Measurements from ENCODE around the gene NACC1.

The NACC1 gene

GRCh38 chr19:13150187-13150930 lies 32.3 kb downstream of the NACC1 start, which contains the start of the genes IER2 and STX10 (continued):
- TF ChIP-seq SCRT1 (tag by site-specific recombination; IDR thresholded peaks at IDR 0.05; ENCODE audit: borderline replicate concordance) (no peak), GLIS1 (tag by site-specific recombination; IDR thresholded peaks at IDR 0.05) (peak; percentile 33), ZNF529 (tag by site-specific recombination; IDR thresholded peaks at IDR 0.05; ENCODE audit: insufficient replicate concordance) (no peak), ZNF76 (tag by site-specific recombination; IDR thresholded peaks at IDR 0.05; ENCODE audit: borderline replicate concordance, low read depth) (peak; percentile 84), ZFP41 (tag by site-specific recombination; IDR thresholded peaks at IDR 0.05; ENCODE audit: borderline replicate concordance) (no peak), SP2 (tag by site-specific recombination; IDR thresholded peaks at IDR 0.05) (peak; percentile 97), ZNF654 (tag by site-specific recombination; IDR thresholded peaks at IDR 0.05; ENCODE audit: low read depth) (peak; percentile 3; the same call in 1 of the 2 replicates), OSR2 (tag by site-specific recombination; IDR thresholded peaks at IDR 0.05) (no peak), ZNF366 (tag by site-specific recombination; conservative IDR thresholded peaks at IDR 0.05) (no peak), ZNF426 (tag by site-specific recombination; IDR thresholded peaks at IDR 0.05) (no peak), ZFP3 (tag by site-specific recombination; IDR thresholded peaks at IDR 0.05; ENCODE audit: low read depth) (no peak), ZNF560 (tag by site-specific recombination; IDR thresholded peaks at IDR 0.05; ENCODE audit: borderline replicate concordance) (no peak), ZNF37A (tag by site-specific recombination; IDR thresholded peaks at IDR 0.05) (no peak), SP3 (tag by site-specific recombination; IDR thresholded peaks at IDR 0.05) (peak; percentile 97), ZNF776 (tag by site-specific recombination; IDR thresholded peaks at IDR 0.05; ENCODE audit: borderline replicate concordance) (no peak), ZNF768 (tag by site-specific recombination; IDR thresholded peaks at IDR 0.05) (no peak), GLIS2 (tag by site-specific recombination; IDR thresholded peaks at IDR 0.05) (no peak; the same call in 1 of the 2 replicates), ZNF335 (tag by site-specific recombination; conservative IDR thresholded peaks at IDR 0.05) (peak; percentile 87), ZNF132 (tag by site-specific recombination; IDR thresholded peaks at IDR 0.05; ENCODE audit: borderline replicate concordance) (no peak), PRDM1 (tag by site-specific recombination; IDR thresholded peaks at IDR 0.05) (no peak), ZBTB1 (tag by site-specific recombination; IDR thresholded peaks at IDR 0.05) (no peak), ZBTB20 (tag by site-specific recombination; IDR thresholded peaks at IDR 0.05) (peak; percentile 50; the same call in 1 of the 2 replicates), BCL6B (tag by site-specific recombination; IDR thresholded peaks at IDR 0.05) (no peak), SCRT2 (tag by site-specific recombination; IDR thresholded peaks at IDR 0.05) (no peak), KLF16 (tag by site-specific recombination; IDR thresholded peaks at IDR 0.05) (peak; percentile 87), ZNF274 (IDR thresholded peaks at IDR 0.05; ENCODE audit: low read length) (no peak), ZNF274 (tag by site-specific recombination; IDR thresholded peaks at IDR 0.05; ENCODE audit: borderline replicate concordance) (no peak), ZNF121 (tag by site-specific recombination; IDR thresholded peaks at IDR 0.05) (no peak), ZNF658 (tag by site-specific recombination; IDR thresholded peaks at IDR 0.05) (no peak), ZNF518A (tag by site-specific recombination; conservative IDR thresholded peaks at IDR 0.05; ENCODE audit: low read depth) (peak; percentile 85), ZNF513 (tag by site-specific recombination; IDR thresholded peaks at IDR 0.05) (no peak), KLF17 (tag by site-specific recombination; IDR thresholded peaks at IDR 0.05) (no peak), EGR2 (tag by site-specific recombination; IDR thresholded peaks at IDR 0.05; ENCODE audit: low read depth) (peak; percentile 54; the same call in 1 of the 2 replicates)
